Endothelial cell of umbilical vein (primary cell): ENCODE data around the gene PDLIM4. TPM values are rescaled to one million over a fixed set of nuclear protein-coding genes. Genes with fewer than 3 reads are reported as not detected.
A peak's percentile ranks its signal among the peaks of the same experiment; 100 is the strongest.

ENCODE experiments used
- BruUV-seq: library from RNA; stranded (reverse); fragments of 400-500 nt; replicated peaks from 2 replicates; lab custom pipeline; 2021; lab: Mats Ljungman, UMichigan
- CTCF ChIA-PET: fragments of 300-600, 350-600 bp; sonication (Branson Sonifier 250); formaldehyde crosslinking; loops from one replicate; lab custom pipeline; 2021; ENCODE audit warnings: antibody characterized with exemption, inconsistent platforms; lab: Charles Lee
- POLR2A ChIA-PET: fragments of 300-600, 350-600 bp; sonication (Branson Sonifier 250); formaldehyde crosslinking; loops from one replicate; lab custom pipeline; 2021; ENCODE audit warnings: antibody characterized with exemption, inconsistent platforms; lab: Charles Lee
- DNase-seq: peaks from one replicate; pipeline ENCODE4 v3.0.0-alpha.2; 2011; ENCODE audit warnings: low read depth, low spot score
- FAIRE-seq: peaks from 2 replicates; lab custom pipeline; 2011; peaks lifted over from hg19 to GRCh38; lab: Jason Lieb, UNC
- H2AFZ ChIP-seq: 2 replicates; pipeline ENCODE4 v1.6.0; 2012; ENCODE audit warnings: low read depth, low read length, control low read depth, inconsistent platforms
- H3K27ac ChIP-seq: 2 replicates; pipeline ENCODE4 v1.5.1; 2011; ENCODE audit warnings: low read depth, mild to moderate bottlenecking, control low read depth, low read length, moderate library complexity; ENCODE audit not compliant: insufficient read depth
- H3K27me3 ChIP-seq, 2 experiments: 2 replicates each; pipeline versions ENCODE4 v1.6.0 to v1.6.1; 2011; ENCODE audit warnings: low read length in 2 of 2, mixed read lengths in 1 of 2; ENCODE audit not compliant: control insufficient read depth in 2 of 2, insufficient read depth in 2 of 2
- H3K36me3 ChIP-seq, 2 experiments: 2 replicates in 1 of 2; 3 replicates in 1 of 2; pipeline ENCODE4 v1.5.1; 2011; ENCODE audit warnings: low read length in 2 of 2, mild to moderate bottlenecking in 1 of 2, moderate library complexity in 1 of 2; ENCODE audit not compliant: control insufficient read depth in 2 of 2, insufficient read depth in 2 of 2; ENCODE audit errors: extremely low read depth in 1 of 2
- H3K4me1 ChIP-seq: 3 replicates; pipeline ENCODE4 v1.5.1; 2011; ENCODE audit warnings: mild to moderate bottlenecking, low read length; ENCODE audit not compliant: control insufficient read depth, insufficient read depth; ENCODE audit errors: extremely low read depth
- H3K4me2 ChIP-seq: 2 replicates; pipeline ENCODE4 v1.6.1; 2011; ENCODE audit warnings: low read length, control low read depth, mixed read lengths; ENCODE audit not compliant: insufficient read depth
- H3K4me3 ChIP-seq, 3 experiments: fragments of 200-600 bp in 1 of 3; sonication (generic), shearing (Covaris generic) in 1 of 3; replicated peaks in 1 of 3; 2 replicates each; pipeline ENCODE4 v1.5.1; 2011 to 2016; ENCODE audit warnings: control low read depth in 3 of 3, low read length in 3 of 3, mild to moderate bottlenecking in 2 of 3, inconsistent platforms in 1 of 3, low read depth in 1 of 3, moderate library complexity in 1 of 3; ENCODE audit not compliant: insufficient read depth in 1 of 3
- H3K79me2 ChIP-seq: 2 replicates; pipeline ENCODE4 v1.6.0; 2012; ENCODE audit warnings: low read length, inconsistent platforms; ENCODE audit not compliant: control insufficient read depth, insufficient read depth
- H3K9ac ChIP-seq: replicated peaks from 2 replicates; pipeline ENCODE3; 2011; ENCODE audit warnings: low read length, control low read depth; ENCODE audit not compliant: insufficient read depth; ENCODE audit errors: extremely low read depth
- H3K9me1 ChIP-seq: replicated peaks from 3 replicates; pipeline ENCODE4 v1.6.0; 2011; ENCODE audit warnings: mild to moderate bottlenecking, low read length; ENCODE audit not compliant: control insufficient read depth, insufficient read depth; ENCODE audit errors: extremely low read depth
- H3K9me3 ChIP-seq: replicated peaks from 2 replicates; pipeline ENCODE4 v1.5.1; 2012; ENCODE audit warnings: low read length, inconsistent platforms; ENCODE audit not compliant: control insufficient read depth, insufficient read depth
- H4K20me1 ChIP-seq: replicated peaks from 2 replicates; pipeline ENCODE3; 2011; ENCODE audit warnings: mild to moderate bottlenecking, low read length; ENCODE audit not compliant: control insufficient read depth, insufficient read depth; ENCODE audit errors: extremely low read depth
- EZH2 ChIP-seq: IDR thresholded peaks from 2 replicates; pipeline ENCODE4 v1.6.1; 2012; ENCODE audit warnings: borderline replicate concordance, low read depth, mild to moderate bottlenecking, moderate library complexity, low read length, inconsistent platforms; ENCODE audit not compliant: severe bottlenecking
- FOS ChIP-seq: IDR thresholded peaks from 2 replicates; pipeline ENCODE4 v1.6.1; 2011; ENCODE audit warnings: mild to moderate bottlenecking, low read length, moderate library complexity, borderline replicate concordance; ENCODE audit not compliant: insufficient read depth
- GATA2 ChIP-seq: IDR thresholded peaks from 2 replicates; pipeline ENCODE4 v1.7.0; 2011; ENCODE audit warnings: low read depth, mild to moderate bottlenecking, moderate library complexity, mixed read lengths, low read length; ENCODE audit not compliant: insufficient read length, insufficient read depth
- JUN ChIP-seq: IDR thresholded peaks from 2 replicates; pipeline ENCODE4 v1.6.1; 2011; ENCODE audit warnings: borderline replicate concordance, low read depth; ENCODE audit not compliant: insufficient read length, insufficient read depth
- MAX ChIP-seq: IDR thresholded peaks from 2 replicates; pipeline ENCODE4 v1.6.1; 2011; ENCODE audit not compliant: insufficient read depth, insufficient read length
- MYC ChIP-seq: IDR thresholded peaks from one replicate; pipeline ENCODE4 v1.6.1; 2011; ENCODE audit warnings: mild to moderate bottlenecking, low read depth, low read length
- POLR2A ChIP-seq: IDR thresholded peaks from 2 replicates; pipeline ENCODE4 v1.6.1; 2012; ENCODE audit warnings: low read depth, mild to moderate bottlenecking, control low read depth, low read length
- POLR2AphosphoS5 ChIP-seq: IDR thresholded peaks from 2 replicates; pipeline ENCODE4 v1.6.1; 2012; ENCODE audit warnings: low read depth, mild to moderate bottlenecking, control low read depth, low read length, moderate library complexity; ENCODE audit not compliant: insufficient read depth
- dilution Hi-C: fragments of 300-500 bp; cut with MboI; formaldehyde crosslinking; loops from one replicate; pipeline ENCODE4 v1.15.0; 2019; ENCODE audit warnings: low sequenced_read_pairs; ENCODE audit not compliant: extremely low pct_ligation_motif_present
- intact Hi-C: fragments of 100-400 bp; cut with micrococcal nuclease; formaldehyde crosslinking; loops from one replicate; pipeline ENCODE4 v1.10.0; 2022
- polyA plus RNA-seq, 4 experiments: library from polyadenylated mRNA; depleted of rRNA in 3 of 4; stranded (reverse) in 3 of 4; unstranded in 1 of 4; fragments of >200 nt; gene quantifications; 2 replicates each; pipeline versions ENCODE4 v1.2.1 to v1.2.3, GENCODE V29; 2011 to 2012; ENCODE audit warnings: missing spikeins in 1 of 4
- total RNA-seq: library from RNA; stranded (reverse); gene quantifications from 2 replicates; pipeline ENCODE4 v1.2.3, GENCODE V29; 2021
- TF ChIP-seq, protein P1 (sequence below), 2 donors: IDR thresholded peaks; 1 replicate in 1 of 2; 2 replicates in 1 of 2; pipeline ENCODE4 v1.5.1; 2011; ENCODE audit warnings: low read length in 2 of 2, mild to moderate bottlenecking in 2 of 2, moderate library complexity in 2 of 2, control low read depth in 1 of 2, inconsistent platforms in 1 of 2, low read depth in 1 of 2; ENCODE audit not compliant: insufficient read depth in 1 of 2; ENCODE audit errors: extremely low read depth in 1 of 2

PDLIM4 gene
- total and polyA plus RNA-seq, 2 donors (not counting 3 experiments of a cell fraction or from before 2014, with no cell fraction given) = 65.7 to 112 TPM

- Histone ChIP-seq H3K36me3 (no peaks in the 10 kb centered on the region), H3K4me2 (no peak overlapping the region), H3K79me2 (peaks cover 10% of the 10 kb centered on the region), H3K9me1 (no peaks in the 10 kb centered on the region), H3K9me3 (no peaks in the 10 kb centered on the region), H3K4me1 (peaks cover 25% of the 10 kb centered on the region), H3K4me3 (no peak overlapping the region), H3K9ac (no peak overlapping the region), H3K27ac (peak overlapping the region; percentile 93), H4K20me1 (no peaks in the 10 kb centered on the region), H2AFZ (no peak overlapping the region), H3K27me3 (no peaks in the 10 kb centered on the region)
- intact Hi-C loops (loop anchor here (10.0 kb wide), 2 partner anchors 197 to 527 kb away; partner anchors contain the start of gene IRF1), dilution Hi-C loops (no loop called here)
- no TSS peak for BruUV-seq
- TF ChIP-seq FOS (no peak), MAX (no peak), POLR2A (no peak), EZH2 (no peak), GATA2 (no peak), MYC (no peak), JUN (no peak), POLR2AphosphoS5 (no peak)
- TF ChIP-seq, protein P1, sequence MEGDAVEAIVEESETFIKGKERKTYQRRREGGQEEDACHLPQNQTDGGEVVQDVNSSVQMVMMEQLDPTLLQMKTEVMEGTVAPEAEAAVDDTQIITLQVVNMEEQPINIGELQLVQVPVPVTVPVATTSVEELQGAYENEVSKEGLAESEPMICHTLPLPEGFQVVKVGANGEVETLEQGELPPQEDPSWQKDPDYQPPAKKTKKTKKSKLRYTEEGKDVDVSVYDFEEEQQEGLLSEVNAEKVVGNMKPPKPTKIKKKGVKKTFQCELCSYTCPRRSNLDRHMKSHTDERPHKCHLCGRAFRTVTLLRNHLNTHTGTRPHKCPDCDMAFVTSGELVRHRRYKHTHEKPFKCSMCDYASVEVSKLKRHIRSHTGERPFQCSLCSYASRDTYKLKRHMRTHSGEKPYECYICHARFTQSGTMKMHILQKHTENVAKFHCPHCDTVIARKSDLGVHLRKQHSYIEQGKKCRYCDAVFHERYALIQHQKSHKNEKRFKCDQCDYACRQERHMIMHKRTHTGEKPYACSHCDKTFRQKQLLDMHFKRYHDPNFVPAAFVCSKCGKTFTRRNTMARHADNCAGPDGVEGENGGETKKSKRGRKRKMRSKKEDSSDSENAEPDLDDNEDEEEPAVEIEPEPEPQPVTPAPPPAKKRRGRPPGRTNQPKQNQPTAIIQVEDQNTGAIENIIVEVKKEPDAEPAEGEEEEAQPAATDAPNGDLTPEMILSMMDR (IDR thresholded peaks at IDR 0.05; ENCODE audit: extremely low read depth in 1 of 2, insufficient read depth in 1 of 2, low read depth in 1 of 2, low read length in 2 of 2) = no peak
- ChIA-PET POLR2A (no interaction called here), CTCF (interaction anchor here (0.8 to 2.4 kb wide), 11 partner anchors 10 to 204 kb away, joined by 3 to 15 read pairs (median 5); partner anchors contain the start of gene SLC22A5)
- DNase-seq (no peak), FAIRE-seq (no peak)
These were observed 39.9 kb downstream of the PDLIM4 start for GRCh38 chr5:132297211-132297940.
